Effector memory CD4-positive, alpha-beta T cell (primary cell): ENCODE results near the gene ABAT.

Experiments used
- DNase-seq, 3 donors: peaks; one replicate each; pipeline ENCODE4 v3.0.0-alpha.2; 2020
- H3K27ac ChIP-seq: 2 replicates; pipeline ENCODE4 v1.7.0; 2013; ENCODE audit warnings: mild to moderate bottlenecking, low read length, moderate library complexity; ENCODE audit not compliant: insufficient read depth, poor library complexity, severe bottlenecking
- H3K27me3 ChIP-seq: replicated peaks from 2 replicates; pipeline ENCODE4 v1.7.0; 2013; ENCODE audit warnings: mild to moderate bottlenecking, low read length; ENCODE audit not compliant: insufficient read depth, control insufficient read depth, poor library complexity, severe bottlenecking
- H3K36me3 ChIP-seq: 2 replicates; pipeline ENCODE4 v1.7.0; 2013; ENCODE audit warnings: mild to moderate bottlenecking, low read length, moderate library complexity; ENCODE audit not compliant: control insufficient read depth, insufficient read depth
- H3K4me1 ChIP-seq: 2 replicates; pipeline ENCODE4 v1.7.0; 2013; ENCODE audit warnings: low read length, mild to moderate bottlenecking; ENCODE audit not compliant: control insufficient read depth, insufficient read depth, poor library complexity, severe bottlenecking
- H3K4me3 ChIP-seq: 2 replicates; pipeline ENCODE4 v1.7.0; 2013; ENCODE audit warnings: low read length, low read depth, mild to moderate bottlenecking; ENCODE audit not compliant: insufficient read depth, poor library complexity, severe bottlenecking
- H3K9me3 ChIP-seq: 2 replicates; pipeline ENCODE4 v1.7.0; 2013; ENCODE audit warnings: mild to moderate bottlenecking, low read length, moderate library complexity; ENCODE audit not compliant: control insufficient read depth

ABAT gene

DNA sequence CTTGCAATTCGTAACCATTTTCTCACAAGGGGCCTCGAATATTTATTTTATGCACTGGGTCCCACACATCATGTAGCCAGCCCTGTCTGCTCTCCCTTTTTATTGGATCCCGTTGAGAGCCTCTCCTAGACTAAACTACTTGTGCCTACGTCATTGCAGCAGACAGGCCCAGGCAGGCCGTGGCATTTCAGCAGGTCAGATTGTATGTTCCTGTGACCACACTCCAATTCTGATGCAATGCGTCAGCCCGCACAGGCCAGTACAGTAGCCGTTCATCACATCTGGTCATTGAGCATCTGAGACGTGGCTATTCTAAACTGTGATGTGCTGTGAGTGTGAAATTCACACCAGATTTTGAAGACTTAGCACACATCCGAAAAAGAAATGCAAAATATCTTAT, 42.2 kb downstream of the ABAT start:
- DNase-seq: no peak
- H3K4me3 ChIP-seq: no peak overlapping the region
- H3K4me1 ChIP-seq: no peaks in the 10 kb centered on the region
- H3K9me3 ChIP-seq: no peaks in the 10 kb centered on the region
- no peaks in the 10 kb centered on the region for H3K27me3 ChIP-seq
- no peak overlapping the region for H3K27ac ChIP-seq
- no peaks in the 10 kb centered on the region for H3K36me3 ChIP-seq

- H3K36me3 ChIP-seq: no peaks in the 10 kb centered on the region
- no peak for DNase-seq
- H3K27ac ChIP-seq: no peak overlapping the region
- H3K27me3 ChIP-seq: no peaks in the 10 kb centered on the region
- no peaks in the 10 kb centered on the region for H3K9me3 ChIP-seq
- no peak overlapping the region for H3K4me3 ChIP-seq
- H3K4me1 ChIP-seq: no peaks in the 10 kb centered on the region
Measured at GRCh38 chr16:8717469-8717868, 43.1 kb downstream of the ABAT start.

DNA sequence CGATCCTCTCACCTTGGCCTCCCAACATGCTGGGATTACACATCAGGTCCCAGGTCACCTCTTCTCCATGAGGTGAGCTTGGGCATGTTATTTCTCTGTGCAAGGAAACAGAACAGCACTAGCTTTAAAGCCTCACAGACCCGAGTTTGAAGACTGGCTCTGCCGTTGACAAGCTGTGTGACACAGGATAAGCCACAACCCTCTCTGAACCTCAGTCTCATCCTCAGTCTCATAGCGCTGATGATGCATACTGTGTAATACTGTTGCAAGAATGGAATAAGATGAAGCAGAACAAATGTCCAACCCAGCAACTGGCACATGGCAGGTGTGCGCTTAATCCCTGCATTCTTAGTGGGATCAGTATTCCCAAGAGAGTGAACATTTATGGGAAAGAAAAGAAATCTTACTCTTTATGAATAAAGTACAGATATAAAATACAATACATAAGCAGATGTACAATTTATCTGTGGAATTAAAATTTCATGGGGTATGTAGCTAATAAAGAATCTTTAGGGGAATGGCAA, 43.5 kb downstream of the ABAT start:
- no peak overlapping the region for H3K4me3 ChIP-seq
- no peaks in the 10 kb centered on the region for H3K36me3 ChIP-seq
- H3K4me1 ChIP-seq: no peaks in the 10 kb centered on the region
- no peaks in the 10 kb centered on the region for H3K9me3 ChIP-seq
- H3K27me3 ChIP-seq: no peaks in the 10 kb centered on the region
- no peak for DNase-seq
- no peak overlapping the region for H3K27ac ChIP-seq

DNA sequence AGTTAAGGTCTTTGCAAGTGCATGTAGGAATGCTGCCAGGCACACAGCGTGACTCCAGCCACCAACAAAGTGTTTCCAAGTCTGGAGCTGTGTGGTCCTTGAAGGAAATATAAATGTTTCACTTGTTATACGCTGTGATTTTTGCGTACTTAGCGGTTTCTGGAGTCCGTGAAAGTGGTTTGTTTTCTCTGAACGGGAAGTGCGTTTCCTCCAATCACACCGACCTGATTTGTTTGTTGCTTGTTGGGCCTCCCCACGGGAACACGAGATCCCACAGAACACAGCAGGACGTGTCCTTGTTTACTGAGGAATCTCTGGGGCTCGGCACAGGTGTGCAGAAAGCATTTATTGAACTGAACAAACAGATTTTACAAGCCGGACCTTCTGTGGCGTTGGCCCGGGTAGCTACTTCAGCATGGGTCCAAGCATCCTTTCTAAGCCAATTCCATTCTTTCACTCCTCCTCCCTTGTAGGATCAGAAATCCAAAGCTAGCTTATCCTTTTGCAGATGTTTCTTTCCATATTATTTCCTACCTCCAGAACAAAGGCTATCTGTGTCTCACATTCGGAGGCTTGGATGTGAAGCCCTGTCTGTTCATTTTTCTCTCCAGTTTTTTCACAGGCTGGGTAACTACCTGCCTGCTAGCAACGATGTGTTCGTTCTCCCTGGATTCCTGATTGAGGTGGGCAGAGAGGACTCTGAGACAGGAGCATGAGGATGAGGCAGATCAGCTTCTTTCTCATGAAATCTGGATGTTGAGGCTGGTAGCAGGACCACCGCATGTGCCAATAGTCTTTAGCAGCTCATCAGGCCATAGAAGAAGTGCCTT, 44.6 kb downstream of the ABAT start:
- no peak for DNase-seq
- H3K9me3 ChIP-seq: no peaks in the 10 kb centered on the region
- no peaks in the 10 kb centered on the region for H3K4me1 ChIP-seq
- H3K4me3 ChIP-seq: no peak overlapping the region
- no peaks in the 10 kb centered on the region for H3K27me3 ChIP-seq
- H3K27ac ChIP-seq: no peak overlapping the region
- no peaks in the 10 kb centered on the region for H3K36me3 ChIP-seq

DNA sequence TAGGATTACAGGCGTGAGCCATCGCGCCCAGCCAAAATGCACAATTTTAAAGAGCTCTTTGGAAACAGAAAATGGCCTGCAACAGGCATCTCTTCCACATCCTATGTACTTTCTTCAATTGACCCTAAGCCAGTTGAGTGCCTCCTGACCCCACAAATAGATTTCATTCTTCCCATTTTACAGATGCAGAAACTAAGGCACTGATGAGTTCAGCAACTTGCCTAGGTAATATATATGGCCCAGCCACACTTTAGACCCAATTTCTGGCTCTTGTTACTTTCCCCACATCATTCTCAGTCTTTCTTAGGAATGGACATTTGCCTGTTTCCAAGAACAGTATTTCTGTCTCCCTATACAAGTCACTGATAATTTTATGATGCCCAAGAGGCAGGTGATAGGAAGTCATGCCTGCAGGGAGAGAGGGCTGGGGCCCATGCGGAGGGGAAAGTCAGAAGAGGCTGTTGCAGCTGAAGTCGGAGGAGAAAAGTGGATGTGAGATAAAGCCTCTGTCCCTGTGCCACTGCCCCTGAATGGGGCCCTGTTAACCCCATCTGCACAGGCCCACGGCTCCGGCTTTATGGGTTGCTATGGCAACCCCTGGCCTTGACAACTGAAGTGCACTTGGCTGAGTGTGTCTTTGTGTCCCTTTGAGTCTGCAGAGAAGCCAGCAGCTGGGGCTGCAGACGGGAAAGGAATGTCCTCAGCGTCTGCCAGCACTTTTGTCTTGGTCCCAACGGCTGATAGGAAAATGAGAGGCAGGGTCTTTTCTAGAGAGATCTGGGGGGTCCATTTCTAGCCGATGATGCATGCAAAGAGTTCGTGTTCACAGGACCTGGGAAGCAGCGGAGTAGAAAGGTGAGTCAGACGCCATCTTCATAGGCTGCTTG, 45.9 kb downstream of the ABAT start:
- H3K27me3 ChIP-seq: no peaks in the 10 kb centered on the region
- no peaks in the 10 kb centered on the region for H3K9me3 ChIP-seq
- H3K4me1 ChIP-seq: no peaks in the 10 kb centered on the region
- no peak overlapping the region for H3K4me3 ChIP-seq
- DNase-seq: no peak
- no peaks in the 10 kb centered on the region for H3K36me3 ChIP-seq
- no peak overlapping the region for H3K27ac ChIP-seq

- Histone ChIP-seq H3K4me3 (no peak overlapping the region), H3K9me3 (no peaks in the 10 kb centered on the region), H3K27me3 (no peaks in the 10 kb centered on the region), H3K36me3 (no peaks in the 10 kb centered on the region), H3K4me1 (no peaks in the 10 kb centered on the region), H3K27ac (no peak overlapping the region)
- no peak for DNase-seq
Measured at GRCh38 chr16:8720967-8721308, 46.5 kb downstream of the ABAT start.

DNA sequence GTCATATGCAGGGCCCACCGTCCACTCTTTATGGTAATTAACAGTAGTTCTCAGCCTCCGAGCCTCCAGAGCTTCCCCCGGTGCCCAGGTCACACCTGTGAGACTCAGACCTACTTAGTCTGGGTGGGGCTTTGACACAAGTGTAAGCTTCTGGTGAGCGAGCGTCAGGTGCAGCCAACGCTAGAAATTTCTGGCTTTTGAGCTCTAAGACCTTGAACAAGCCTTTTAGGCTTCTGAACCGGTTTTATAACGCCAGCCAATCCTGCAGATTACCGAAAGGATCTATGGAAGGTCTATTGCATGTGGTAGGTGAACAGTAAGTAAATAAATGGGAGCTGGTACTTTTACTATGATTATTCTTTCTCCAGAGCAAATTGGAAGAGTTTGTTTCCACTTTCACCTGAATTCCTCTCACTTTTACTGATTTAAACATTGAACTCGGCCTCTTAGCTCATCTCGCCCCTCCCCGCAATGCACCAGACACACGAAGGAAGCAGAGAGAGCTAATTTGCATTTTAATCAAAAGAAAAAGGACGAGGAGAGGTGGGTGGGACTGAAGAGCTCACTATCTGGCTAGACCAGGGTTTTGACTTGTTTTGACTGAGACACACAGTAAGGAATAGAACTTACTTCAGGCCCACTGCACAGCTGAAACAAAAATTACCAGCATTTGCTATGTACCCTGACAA, 47.1 kb downstream of the ABAT start:
- Histone ChIP-seq H3K27me3 (no peaks in the 10 kb centered on the region), H3K4me3 (no peak overlapping the region), H3K27ac (no peak overlapping the region), H3K4me1 (no peaks in the 10 kb centered on the region), H3K36me3 (no peaks in the 10 kb centered on the region), H3K9me3 (no peaks in the 10 kb centered on the region)
- DNase-seq: no peak

- Histone ChIP-seq H3K9me3 (no peaks in the 10 kb centered on the region), H3K27ac (no peak overlapping the region), H3K36me3 (no peaks in the 10 kb centered on the region), H3K27me3 (no peaks in the 10 kb centered on the region), H3K4me3 (no peak overlapping the region), H3K4me1 (no peaks in the 10 kb centered on the region)
- DNase-seq: no peak
Measured at GRCh38 chr16:8722025-8722348, 47.6 kb downstream of the ABAT start.

DNA sequence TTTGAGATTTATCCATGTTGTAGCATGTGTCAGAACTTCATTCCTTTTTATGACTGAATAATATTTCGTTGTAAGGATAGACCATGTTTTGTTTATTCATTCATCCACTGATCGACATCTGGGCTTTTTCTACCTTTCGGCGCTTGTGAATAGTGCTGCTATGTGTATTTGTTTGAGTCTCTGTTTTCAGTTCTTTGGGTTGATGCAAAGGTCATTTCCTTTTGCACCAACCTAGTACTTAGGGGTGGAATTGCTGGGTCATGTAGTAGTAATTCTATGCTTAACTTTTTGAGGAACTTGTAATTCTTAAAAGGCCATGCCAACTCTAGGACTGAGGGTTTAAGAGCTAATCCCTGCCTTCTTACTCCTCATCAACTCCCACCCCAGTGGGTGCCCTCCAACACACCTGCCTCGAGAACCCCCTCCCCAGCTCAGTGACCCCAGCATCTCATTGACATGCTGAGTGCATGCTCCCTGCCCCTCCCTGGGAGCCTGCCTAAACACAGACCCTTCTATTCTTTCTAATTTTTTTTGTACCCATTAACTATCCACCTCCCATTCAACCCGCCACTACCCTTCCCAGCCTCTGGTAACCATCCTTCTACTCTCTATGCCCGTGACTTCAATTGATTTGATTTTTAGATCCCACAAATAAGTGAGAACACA, 51.2 kb downstream of the ABAT start:
- Histone ChIP-seq H3K36me3 (no peaks in the 10 kb centered on the region), H3K4me1 (no peaks in the 10 kb centered on the region), H3K4me3 (no peak overlapping the region), H3K9me3 (no peaks in the 10 kb centered on the region), H3K27ac (no peak overlapping the region), H3K27me3 (no peaks in the 10 kb centered on the region)
- no peak for DNase-seq
